ENCODE results near the gene CSF1.
"Not testable (repeated sequence)": the region's sequence is repeated elsewhere in the genome, so short reads cannot be mapped to it uniquely, and the experiment has no call there.

CSF1 gene

DNA sequence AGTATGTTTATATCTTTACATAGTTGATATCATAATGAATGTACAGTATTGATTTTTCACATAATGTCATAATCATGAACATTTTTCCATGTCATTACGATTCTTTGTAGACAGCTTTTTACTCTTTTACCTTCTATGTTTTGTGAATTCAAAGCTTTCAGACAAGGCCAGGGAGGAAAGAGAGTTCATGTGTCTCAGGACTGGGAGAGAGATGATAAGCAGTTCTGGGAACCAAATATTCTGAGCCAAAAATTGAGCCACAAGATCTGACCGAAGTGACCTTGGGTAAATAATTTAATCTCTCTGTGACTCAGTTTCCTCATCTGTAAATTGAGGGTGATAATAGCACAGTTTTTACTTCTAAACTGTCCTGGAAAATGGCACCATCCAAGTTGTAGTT lies 31.8 kb downstream of the CSF1 start:
- no peak for DNase-seq

- DNase-seq = no peak
Measured at GRCh38 chr1:109944541-109944940, 33.9 kb downstream of the CSF1 start.

DNA sequence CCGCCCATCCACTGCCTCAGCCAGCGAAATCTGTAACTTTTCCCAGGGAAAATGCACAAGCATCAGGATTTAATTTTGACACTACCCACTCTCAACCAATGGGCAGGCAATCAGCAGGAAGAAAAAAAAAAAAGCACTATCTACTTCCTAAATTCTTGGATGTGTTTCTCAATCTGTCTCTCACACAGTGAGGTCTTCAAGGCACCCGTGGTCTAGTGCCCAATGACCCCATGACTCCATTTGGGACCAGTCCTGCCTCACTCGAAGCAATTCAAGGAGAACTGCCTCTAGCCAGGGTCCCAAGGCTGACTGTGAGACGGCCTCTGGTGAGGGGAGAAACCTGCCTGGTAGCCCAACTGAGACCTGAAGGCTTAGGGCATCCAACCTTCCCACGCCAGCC lies 35.9 kb downstream of the CSF1 start:
- DNase-seq = no peak

- DNase-seq = no peak
Measured at GRCh38 chr1:109947582-109948284, 37.1 kb downstream of the CSF1 start.

DNA sequence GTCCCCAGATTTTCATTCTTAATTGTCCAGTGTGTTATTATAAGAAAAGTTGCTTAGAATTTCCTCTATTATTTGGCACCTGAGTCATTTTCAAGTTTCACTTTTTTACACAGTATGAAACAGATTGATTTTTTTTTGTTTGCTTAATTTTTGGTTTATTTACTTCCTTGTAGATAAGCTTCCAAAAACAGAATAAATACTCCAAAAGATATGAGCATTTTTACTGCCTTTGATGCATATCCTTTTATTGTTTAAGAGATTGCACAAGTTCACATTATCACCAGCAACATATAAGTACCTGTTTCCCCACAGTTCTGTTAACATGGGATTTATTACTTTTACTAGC lies 37.6 kb downstream of the CSF1 start:
- DNase-seq = no peak

DNA sequence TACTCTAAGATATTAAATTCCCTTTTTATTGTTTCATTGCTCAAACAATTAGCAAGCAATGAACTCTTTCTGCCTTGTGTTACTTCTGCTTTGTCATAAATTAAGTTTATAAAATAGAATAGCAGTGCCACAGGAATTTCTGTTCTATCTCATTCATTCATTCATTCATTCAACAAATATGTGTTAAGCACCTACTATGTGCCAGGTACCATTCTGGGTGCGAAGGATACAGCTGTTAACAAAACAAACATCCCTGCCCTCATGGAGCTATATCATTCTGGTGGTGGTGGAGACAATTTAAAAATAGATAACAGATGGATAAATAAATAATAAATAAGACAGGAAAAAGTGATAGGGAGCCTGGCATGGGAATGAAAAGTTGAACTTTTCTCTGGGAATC lies 39.4 kb downstream of the CSF1 start:
- no peak for DNase-seq

GRCh38 chr1:109950509-109950908 lies 39.9 kb downstream of the CSF1 start:
- DNase-seq = no peak

GRCh38 chr1:109951501-109951900 lies 40.9 kb downstream of the CSF1 start:
- not testable (repeated sequence) for DNase-seq

DNA sequence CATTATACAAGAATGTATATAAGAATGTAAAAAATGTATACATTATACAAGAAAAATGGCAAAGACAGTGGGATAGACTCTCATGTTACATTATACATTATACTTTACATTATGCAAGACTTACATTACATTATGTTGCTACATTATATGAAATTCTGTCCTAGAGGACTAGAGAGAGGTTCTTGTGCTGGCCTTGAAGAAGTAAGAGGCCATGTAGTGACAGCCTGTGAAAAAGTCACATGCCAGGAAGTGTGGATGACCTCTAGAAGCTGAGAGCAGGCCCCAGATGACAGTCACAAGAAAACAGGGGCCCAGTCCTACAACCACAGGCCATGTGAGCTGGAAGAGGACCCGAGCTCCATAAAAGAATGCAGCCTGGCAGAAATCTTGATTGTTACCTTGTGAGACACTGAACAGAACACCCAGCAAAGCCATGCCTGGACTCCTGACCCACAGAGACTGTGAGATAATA lies 43.4 kb downstream of the CSF1 start:
- DNase-seq = no peak

DNA sequence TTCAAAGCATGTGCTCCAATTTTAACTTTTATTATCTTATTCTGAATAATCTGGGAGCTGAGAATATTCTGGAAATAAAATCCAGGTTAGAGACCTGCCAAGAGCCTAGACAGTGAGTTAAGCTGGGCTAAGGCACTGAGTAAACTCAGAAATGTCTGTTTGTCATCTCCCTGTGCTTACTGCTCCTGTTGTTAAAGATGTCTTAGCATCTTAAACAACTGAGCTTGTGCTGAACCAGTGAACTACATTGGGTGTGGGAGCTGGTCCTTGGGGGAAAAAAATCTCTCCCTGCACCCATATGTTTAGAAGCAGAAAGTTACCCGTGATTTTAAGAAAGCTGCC lies 49.0 kb downstream of the CSF1 start:
- DNase-seq = no peak

DNA sequence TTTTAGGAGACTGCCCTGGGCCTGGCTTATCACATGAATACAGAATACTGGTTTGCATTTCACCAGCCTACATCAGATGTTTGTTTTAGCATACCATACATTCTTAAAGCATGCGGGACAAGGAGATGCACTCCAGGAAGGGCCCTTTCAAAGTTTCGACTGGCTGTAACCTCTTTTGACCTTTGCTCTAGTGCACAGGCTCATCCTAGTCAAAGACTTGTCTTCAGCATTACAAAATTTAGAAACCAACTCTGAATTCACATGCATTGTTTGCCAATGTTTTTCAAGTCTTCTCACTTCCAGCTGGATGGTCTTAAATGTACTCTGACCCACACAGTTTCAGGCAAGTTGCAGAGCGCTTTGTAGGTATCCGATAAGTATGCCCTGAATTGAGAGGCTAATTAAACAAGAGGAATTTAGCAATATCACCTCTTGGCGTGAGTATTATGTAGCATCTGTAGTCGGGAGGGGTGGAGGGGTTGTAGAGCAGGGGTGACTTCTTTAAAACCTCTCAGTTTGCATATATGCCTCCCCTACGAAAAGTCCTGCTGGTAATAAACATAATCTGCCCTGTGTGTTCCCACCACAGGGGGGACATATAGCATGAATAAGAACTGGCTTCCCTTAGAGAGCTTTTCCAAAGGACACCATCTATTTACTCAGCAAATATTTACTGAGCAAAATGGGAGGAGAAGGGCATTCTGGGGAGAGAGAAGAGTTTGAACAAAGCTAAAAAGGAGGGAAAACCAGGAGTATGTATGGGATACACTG lies 49.5 kb downstream of the CSF1 start:
- no peak for DNase-seq

DNA sequence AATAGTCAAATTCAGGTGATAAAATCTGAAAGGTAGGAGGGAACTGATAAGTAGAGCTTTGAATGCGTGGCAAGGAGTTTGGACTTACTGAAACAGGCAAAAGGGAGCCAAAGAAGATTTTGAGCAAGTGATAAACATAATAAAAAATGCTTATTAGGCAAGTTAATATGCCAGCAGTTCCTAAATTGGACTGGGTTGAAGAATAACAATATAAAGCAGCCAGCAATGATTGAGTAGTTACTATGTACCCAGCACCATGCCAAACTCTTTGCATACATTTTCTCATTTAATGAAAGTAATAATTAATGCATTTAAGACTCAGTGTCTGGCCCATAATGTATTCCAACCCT lies 50.1 kb downstream of the CSF1 start:
- DNase-seq = no peak

DNA sequence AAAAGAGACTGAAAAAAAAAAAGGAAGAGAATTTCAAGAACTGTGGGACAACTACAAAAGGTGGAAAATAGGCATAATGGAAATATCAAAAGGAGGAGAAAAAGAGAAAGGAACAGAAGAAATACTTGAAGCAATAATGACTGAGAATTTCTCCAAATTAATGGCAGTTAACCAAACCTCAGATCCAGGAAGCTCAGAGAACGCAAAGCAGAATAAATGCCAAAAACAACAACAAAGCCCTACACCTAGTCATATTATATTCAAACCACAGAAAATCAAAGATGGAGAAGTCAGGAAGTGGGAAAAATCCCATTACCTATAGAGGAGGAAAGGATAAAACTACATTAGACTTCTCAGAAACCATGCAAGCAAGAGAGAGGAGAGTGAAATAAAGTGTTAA lies 53.2 kb downstream of the CSF1 start:
- DNase-seq = no peak

DNA sequence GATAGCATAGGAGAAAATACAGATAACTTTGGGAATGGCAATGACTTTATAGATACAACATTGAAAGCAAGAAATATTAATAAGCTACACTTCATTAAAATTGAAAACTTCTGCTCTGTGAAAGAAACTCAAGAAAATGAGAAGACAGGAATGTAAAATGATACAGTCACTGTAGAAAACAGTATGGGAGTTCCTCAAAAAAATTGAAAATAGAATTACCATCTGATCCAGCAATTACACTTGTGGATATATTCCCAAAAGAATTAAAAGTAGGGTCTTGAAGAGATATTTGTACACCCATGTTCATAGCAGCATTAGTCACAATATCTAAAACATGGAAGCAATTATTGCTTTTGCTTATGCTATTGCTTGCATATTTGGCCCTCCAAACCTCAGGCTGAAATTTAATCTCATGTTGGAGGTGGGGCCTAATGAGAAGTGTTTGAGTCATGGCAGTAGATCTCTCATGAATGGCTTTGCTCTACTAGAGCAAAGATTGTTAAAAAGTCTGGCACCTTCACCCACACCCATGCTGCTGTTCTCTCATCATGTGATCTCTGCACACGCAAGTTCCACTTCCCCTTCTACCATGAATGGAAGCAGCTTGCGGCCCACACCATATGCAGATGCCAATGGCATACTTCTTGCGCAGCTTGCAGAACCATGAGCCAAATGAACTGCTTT lies 58.6 kb downstream of the CSF1 start:
- DNase-seq = no peak

GRCh38 chr1:109969907-109970306 lies 59.3 kb downstream of the CSF1 start:
- DNase-seq = no peak

DNA sequence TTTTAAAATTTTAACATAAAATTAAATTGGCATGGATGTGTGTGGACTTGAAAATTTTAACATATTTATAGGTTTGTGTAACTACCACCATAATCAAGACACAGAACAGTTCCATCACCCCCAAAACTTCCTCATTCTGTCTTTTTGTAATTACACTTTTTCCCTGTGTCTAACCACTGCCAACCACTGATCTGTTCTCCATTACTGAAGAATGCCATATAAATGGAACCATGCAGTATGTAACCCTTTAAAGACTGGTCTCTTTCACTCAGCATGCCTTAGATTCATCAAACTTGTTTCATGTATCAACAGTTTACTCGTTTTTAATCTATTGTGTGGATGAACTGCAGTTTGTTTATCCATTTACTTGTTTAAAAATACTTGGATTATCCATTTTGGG lies 60.9 kb downstream of the CSF1 start:
- DNase-seq = no peak

DNA sequence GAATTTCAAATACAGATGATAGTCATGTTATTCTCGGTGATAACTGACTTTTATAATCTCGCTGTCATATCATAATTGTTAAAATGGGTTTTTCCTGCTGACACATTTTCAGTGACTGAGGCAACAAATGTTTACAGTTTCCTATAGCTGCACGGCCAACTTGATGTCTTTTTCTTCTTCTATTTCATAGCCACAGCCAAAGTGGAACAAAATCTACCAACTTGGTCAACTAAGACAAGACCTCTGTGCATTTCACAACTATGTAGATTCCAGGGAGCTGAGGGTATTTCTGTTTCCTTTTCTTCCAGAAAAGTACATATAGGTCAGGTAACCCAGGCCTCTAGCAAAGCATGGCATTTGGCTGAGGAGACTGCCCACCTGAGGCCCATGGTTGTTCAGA lies 63.5 kb downstream of the CSF1 start:
- DNase-seq = no peak

DNA sequence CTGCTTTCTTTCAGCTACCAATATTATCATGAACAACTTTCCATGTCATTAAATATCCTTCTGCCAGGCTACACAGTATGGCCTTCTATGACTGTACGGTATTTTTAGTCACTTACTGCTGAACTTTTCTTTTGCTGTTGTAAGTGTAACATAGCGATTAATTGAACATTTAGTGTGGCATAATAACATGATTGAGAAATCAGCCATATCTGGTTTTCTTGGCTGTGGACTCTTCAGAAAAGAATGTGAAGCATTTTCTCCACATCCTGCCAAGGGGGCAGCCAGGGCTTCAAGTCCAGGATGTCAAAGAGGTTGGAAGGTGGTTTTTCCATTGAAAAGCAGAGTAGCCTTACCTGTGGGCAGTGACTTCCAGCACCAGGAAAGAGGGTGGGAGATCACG lies 65.1 kb downstream of the CSF1 start:
- no peak for DNase-seq

DNA sequence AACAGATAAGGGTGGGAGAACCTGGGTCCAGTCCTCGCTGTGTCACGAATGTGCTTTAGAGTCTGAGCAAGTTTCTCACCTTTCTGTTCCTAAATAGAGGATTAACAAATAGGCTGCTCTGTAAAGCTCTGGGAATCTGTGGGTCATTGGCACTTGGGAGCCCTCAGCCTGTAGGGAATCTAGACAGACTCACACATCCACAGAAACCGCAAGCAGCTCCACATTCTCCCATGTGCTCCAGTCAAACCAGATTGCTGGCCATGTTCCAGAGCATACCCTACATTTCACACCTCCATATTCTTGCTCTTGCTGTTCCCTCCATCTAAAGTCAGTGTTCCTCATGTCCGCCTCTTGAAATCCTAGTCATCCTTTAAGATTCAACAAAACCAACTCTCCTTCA lies 66.1 kb downstream of the CSF1 start:
- DNase-seq = no peak

- DNase-seq = no peak
Measured at GRCh38 chr1:109977225-109977624, 66.6 kb downstream of the CSF1 start.

DNA sequence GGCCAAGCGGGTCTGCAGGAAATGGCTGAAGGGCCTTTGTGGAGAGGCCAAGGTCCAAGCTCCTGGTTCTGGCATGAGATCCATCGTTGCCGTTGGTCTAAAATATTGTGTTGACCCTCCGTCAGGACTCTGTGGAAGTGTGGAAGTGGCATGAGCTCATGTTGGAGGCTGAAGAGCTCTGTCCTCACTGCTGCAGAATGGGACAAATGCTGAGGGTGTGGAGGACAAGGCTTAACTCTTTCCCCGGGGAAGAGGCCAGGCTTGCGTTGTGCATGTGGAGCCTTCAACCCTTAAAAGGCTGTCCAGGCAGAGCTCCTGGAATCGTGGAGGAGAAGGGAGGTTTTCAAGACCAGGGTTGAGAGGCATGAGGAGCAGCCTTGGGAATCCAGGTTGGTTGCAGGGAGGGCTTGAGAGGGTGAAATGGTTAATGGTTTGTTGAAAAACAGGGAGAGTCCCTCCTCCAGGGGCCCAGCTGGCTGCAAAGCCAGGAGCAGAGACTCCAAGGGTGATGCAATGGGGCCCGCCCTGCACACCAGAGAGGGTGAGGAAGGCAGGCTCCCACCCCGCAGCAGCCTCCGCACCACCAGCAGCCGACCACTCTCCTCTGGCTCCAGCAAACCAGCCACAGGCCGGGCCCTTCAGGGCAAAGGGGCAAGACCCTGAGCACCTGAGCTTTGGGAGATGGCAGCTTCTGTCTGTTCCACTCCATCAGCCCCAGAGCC lies 67.2 kb downstream of the CSF1 start:
- DNase-seq = no peak

- DNase-seq = no peak
Measured at GRCh38 chr1:109978761-109979488, 68.3 kb downstream of the CSF1 start.

GRCh38 chr1:109979489-109980091 lies 68.9 kb downstream of the CSF1 start:
- DNase-seq = no peak

Data from NCI-H1048 (cell line).